ENCODE measurements around the gene DENND1A. TPM values are rescaled to one million over a fixed set of nuclear protein-coding genes. Genes with fewer than 3 reads are reported as not detected.

The DENND1A gene
- total RNA-seq, 1 experiment from 2014 or later: 23.5 TPM

- TF ChIP-seq AFF4 (CRISPR knock-in tag; IDR thresholded peaks at IDR 0.05; ENCODE audit: borderline replicate concordance) (no peak), NFYB (CRISPR knock-in tag; conservative IDR thresholded peaks at IDR 0.05; ENCODE audit: low read depth) (no peak), FOXP4 (CRISPR knock-in tag; IDR thresholded peaks at IDR 0.05) (no peak), FOXK1 (CRISPR knock-in tag; IDR thresholded peaks at IDR 0.05) (no peak), ESRRA (CRISPR knock-in tag; IDR thresholded peaks at IDR 0.05; ENCODE audit: borderline replicate concordance) (no peak), JUN (CRISPR knock-in tag; IDR thresholded peaks at IDR 0.05) (no peak), TEAD4 (CRISPR knock-in tag; IDR thresholded peaks at IDR 0.05) (no peak)
Observed at GRCh38 chr9:123376218-123377071, 553.5 kb downstream of the DENND1A start (continued).

- H3K4me1 Mint-ChIP-seq: peaks cover 14% of the 10 kb centered on the region
- ATAC-seq (peak; percentile 4; the same call in 1 of the 2 replicates), DNase-seq (ENCODE audit: low spot score) (no peak)
- H3K27ac Mint-ChIP-seq: no peak overlapping the region
- TF ChIP-seq JUN (CRISPR knock-in tag; IDR thresholded peaks at IDR 0.05) (no peak), AR (CRISPR knock-in tag; IDR thresholded peaks at IDR 0.05) (no peak), GTF2I (CRISPR knock-in tag; conservative IDR thresholded peaks at IDR 0.05) (no peak), FOXJ3 (CRISPR knock-in tag; IDR thresholded peaks at IDR 0.05; ENCODE audit: borderline replicate concordance) (no peak), MLX (CRISPR knock-in tag; IDR thresholded peaks at IDR 0.05) (no peak), RELA (CRISPR knock-in tag; IDR thresholded peaks at IDR 0.05; ENCODE audit: borderline replicate concordance) (no peak), NFATC4 (CRISPR knock-in tag; IDR thresholded peaks at IDR 0.05) (no peak), ZNF671 (CRISPR knock-in tag; IDR thresholded peaks at IDR 0.05) (no peak), ZSCAN18 (CRISPR knock-in tag; IDR thresholded peaks at IDR 0.05) (no peak), USF1 (CRISPR knock-in tag; IDR thresholded peaks at IDR 0.05) (no peak), MYBL2 (CRISPR knock-in tag; IDR thresholded peaks at IDR 0.05) (no peak), OVOL2 (CRISPR knock-in tag; IDR thresholded peaks at IDR 0.05; ENCODE audit: borderline replicate concordance) (no peak), MXD4 (CRISPR knock-in tag; IDR thresholded peaks at IDR 0.05; ENCODE audit: borderline replicate concordance) (no peak), CREB1 (CRISPR knock-in tag; IDR thresholded peaks at IDR 0.05) (no peak)
- POLR2A ChIA-PET: no interaction called here
- no peaks in the 10 kb centered on the region for H3K9me3 Mint-ChIP-seq
- peaks cover 39% of the 10 kb centered on the region for H3K27me3 Mint-ChIP-seq (ENCODE audit: low read depth)
- CTCF ChIA-PET: interaction anchor here (0.8 to 2.5 kb wide), 6 partner anchors 14 to 665 kb away, joined by 3 to 9 read pairs (median 4); no protein-coding TSS in a partner anchor
- H3K4me3 Mint-ChIP-seq: no peak overlapping the region
- no peaks in the 10 kb centered on the region for H3K36me3 Mint-ChIP-seq
Observed at GRCh38 chr9:123375469-123376132, 554.3 kb downstream of the DENND1A start.
